OCI-M2 (cell line): ENCODE results near the gene BARD1.
"Not testable (repeated sequence)": the region's sequence is repeated elsewhere in the genome, so short reads cannot be mapped to it uniquely, and the experiment has no call there.

ENCODE experiments used
- DNase-seq: peaks from one replicate; lab custom pipeline; 2025; ENCODE audit not compliant: unreplicated experiment; lab: John Stamatoyannopoulos, UW

Gene BARD1

DNA sequence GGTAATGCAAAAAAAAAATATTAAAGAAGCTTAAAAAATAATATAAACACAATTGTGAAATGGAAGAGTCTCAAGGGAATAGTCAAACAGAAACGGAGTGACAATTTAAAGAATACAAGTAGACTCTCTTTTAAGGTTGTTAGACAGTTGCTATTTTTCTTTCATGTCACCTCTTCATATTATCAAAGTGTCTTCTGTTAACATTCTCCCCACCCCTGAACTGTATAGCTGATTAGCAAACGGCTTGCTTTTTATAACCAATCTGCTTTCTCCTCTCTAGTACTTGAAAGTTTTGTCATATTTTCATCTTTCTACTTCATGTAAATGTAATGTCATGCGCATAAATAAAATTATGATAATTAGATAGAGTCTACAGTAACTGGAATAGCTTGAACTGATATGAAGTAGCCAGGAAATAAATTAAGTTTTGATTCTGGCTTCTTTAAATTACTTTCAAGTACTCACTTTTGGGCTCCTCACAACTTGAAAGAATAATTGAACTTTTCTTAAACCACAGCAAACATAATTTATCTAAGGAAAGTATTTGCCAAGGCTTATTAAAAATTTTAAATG is 37.0 kb downstream of the BARD1 start:
- no peak for DNase-seq

DNA sequence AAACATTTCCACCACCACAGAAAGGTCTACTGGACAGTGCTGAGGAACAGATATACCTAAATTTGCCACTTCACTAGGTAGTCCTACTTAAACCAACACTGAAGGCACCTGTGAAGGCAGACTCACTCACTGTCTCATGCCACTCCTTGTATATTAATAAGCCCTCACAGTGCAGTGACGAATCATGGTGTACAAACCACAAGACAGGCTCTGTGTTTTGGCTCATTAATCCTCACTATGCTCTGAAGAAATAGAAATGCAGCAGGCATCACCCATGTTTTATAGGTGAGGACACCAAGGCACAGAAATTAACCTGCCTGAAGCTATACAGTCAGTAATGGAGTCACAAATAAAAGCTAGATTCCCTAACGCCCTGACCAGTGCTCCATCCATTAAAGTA is 44.3 kb downstream of the BARD1 start:
- DNase-seq: no peak

DNA sequence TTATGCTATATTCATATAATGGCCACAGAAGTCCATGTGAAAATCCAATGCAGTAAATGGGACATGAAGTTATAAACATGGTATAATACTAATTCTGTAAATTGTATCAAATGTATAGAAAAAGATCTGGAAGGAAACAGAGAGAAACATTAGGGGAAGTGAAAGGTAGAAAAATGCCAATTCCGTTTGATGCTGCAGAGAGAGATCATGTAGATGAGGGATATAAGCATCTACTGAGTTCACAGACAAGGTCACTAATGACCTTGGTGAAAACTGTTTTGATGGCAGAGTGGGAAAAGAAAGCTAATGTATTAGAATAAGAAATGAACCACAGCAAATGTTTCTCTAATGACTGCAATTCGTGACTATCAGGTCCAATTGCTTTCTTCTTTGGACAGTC is 56.0 kb downstream of the BARD1 start:
- DNase-seq: no peak

DNA sequence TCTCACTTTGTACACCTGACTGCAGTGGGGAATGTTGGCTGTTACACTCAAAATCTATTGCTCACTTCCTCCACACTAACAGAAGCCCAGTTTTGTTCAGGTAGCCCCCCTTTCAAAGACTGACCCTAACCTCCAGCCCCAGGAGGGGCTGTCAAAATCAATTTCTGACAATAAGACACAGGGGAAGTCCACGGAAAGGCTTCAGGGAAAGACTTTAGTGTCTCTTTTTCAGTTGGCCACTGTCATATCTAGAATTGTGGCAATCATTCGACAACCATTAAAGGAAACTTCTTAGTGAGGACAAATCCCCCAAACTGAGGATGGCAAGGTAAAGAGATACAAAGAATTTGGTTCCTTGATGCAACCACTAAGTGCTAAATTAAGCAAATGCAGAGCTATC is 59.0 kb downstream of the BARD1 start:
- DNase-seq: no peak

DNA sequence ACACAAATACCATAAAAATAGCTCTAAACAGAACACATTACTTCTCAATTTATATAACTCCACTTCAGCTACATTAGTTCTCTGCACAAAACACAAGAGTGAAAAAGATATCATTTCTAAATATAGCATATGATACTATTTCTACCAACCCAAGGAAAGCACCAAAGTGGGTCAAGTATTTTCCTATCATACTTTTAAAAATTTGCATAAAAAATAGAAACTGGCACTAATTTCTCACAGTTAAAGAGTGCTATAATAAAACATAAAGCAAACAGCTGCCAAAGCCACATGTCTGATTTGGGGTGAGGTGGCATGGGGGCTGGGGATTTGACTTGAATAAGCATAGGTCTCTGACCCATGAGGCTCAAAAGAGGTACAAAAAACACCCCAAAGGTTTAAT is 61.5 kb downstream of the BARD1 start:
- DNase-seq: no peak

DNA sequence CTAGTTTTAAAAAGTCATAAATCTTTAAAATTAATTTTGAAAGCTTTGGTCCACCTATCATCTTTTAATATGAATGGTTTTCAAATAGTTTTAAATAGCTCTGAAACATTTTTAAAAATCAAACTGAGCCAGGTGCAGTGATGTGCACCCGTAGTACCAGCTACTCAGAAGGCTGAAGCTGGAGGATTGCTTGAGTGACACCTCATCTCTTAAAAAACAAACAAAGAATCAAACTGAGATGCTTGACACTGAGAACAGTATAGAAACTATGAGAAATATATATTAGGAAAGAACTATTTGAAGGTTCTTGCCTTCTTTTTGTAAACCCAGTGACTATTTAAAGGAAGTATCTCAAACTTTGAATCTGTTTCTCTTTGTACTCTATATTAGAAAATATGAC is 67.4 kb downstream of the BARD1 start:
- no peak for DNase-seq

DNA sequence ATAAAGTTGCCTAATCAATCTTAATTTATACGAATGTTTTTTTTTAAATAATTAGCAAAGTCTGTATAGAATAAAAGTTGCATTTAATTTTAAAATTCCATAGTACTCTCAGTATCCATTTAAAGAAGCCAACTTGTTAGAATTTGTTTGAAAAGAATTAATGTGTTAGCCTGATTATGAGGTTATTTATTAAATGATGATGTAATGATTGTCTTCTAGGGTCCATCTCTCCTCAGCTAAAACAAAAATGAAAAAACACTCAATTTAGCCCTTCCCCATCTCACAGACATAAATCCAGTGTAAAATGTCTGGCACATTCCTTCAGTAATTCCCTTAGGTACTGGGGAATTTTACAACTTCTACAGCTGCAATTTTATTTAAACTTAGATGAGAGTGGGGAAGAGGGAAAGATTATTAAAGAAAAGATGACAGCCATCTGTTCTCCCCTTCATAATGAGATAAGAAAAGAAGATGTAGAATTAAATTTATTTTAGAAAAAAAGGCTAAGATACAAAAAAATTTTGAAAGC is 68.6 kb downstream of the BARD1 start:
- DNase-seq: no peak

DNA sequence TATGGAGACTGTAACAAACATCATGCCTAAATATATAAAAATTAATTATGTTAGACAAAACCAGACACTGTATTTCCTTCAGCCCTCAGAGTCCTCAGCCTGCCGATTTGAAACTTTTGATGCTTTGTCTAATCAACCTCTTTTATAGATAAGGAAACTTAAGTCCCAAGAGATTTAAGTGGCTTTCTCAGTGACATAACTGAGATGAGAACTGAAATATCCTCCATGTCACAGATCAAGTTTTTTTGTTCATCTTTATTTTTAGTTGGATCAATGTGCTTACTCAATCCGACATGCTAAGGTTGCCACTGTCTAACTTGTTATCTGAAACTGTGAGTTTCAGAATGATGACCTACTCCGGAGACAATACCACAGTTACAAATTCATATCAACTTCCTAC is 72.3 kb downstream of the BARD1 start:
- no peak for DNase-seq

DNA sequence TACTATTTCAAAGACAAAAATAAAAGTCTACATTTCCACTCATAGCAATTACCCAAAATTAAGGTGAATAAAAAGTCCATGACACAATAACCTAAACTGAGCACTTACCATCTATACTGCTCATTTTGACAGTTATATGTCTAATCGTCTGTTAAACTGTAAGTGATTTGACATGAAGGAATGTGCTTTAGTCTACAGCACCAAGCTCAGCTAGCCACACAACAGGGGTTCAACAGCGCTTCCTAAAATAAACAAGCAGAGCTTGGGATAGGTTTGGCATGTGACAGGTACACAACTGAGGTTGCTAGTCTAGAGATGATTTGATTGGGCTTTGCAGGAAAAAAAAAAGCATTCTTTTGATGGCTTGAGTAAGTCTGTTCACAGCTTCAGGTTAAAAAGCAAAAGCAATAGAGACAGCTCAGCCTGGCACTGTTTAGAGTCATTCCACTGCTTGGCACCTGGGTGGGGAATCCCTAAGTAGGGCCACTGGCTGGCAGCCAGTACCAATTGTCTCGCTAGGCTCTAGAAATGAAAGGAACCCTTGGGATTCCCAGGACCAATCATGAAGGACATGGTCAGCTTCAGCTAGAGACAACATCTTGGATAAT is 78.6 kb downstream of the BARD1 start:
- no peak for DNase-seq

DNA sequence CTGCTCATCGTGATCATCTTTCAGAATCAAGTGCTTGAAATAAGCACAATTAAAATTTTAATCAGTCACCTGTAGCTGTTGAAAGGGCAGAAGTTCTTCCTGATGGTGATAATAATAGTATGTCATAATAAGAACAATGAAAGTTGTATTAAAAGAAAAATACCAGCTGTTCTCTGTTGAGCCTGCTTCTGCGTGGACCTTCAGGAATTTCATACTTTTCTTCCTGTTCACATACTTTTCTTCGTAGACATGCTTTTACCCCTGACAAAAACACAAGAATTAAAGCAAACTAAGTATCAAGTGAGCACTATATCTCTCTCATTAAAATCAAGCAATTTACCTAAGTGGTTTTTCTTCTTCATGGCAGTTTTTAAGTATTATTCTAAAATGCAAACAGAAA is 79.2 kb downstream of the BARD1 start:
- DNase-seq: no peak

DNA sequence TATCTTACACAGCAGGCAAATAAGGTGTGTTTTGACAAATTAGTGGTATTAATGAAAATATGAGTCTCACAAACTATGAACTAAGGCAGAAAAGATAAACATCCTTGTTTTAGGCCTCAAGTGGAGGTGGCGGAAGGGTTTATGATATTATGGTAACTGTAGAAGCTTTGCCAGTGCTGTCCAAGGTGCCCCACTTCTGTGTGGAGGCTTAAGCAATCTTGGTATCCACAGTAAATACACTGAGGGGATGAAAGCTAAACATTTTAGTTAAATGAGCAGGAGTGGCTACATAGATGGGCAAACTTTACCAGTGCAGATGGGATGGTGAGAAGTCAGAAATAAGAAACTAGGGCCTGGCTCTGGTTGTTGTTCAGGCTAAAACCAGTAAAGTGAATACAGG is 84.7 kb downstream of the BARD1 start:
- DNase-seq: no peak

DNA sequence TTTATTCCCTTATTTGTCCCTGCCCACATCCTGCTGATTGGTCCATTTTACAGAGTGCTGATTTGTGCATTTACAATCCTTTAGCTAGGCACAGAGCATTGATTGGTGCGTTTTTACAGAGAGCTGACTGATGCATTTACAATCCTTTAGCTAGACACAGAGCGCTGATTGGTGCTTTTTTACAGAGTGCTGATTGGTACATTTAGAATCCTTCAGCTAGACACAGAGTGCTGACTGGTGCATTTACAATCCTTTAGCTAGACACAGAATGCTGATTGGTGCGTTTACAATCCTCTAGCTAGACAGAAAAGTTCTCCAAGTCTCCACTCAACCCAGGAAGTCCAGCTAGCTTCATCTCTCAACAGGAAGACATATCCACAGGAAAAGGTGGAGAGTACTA is 91.6 kb downstream of the BARD1 start:
- DNase-seq: not testable (repeated sequence)

DNA sequence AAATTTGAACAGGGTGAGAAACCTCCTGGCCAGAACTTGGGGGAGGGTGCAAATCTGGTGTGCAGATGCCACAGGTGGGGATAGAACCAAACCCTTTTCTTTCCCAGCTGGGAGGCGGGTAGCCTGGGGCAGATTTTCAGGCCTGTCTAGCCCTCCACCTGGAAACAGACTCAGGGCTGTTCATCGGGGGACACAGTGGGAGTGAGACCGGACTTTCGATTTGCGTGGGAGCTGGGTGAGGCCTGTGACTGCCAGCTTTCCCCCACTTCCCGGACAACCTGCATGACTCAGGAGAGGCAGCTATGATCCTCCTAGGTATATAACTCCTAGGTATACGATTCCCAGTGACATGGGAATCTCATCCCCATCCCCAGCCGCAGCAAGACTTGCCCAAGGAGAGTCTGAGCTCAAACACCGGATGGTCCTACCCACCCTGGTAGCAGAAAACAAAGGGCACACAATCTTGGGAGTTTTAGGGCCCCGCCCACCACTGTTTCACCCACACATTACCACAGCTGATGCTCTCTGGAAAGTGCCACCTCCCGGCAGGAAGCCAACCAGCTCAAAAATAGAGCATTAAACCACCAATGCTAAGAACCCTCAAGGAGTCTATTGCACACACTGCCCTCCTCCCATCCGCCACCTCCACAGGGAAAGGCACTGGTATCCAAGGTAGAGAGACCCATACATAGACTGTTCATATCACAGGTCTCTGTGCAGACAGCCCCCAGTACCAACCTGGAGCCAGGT is 92.5 kb downstream of the BARD1 start:
- no peak for DNase-seq

DNA sequence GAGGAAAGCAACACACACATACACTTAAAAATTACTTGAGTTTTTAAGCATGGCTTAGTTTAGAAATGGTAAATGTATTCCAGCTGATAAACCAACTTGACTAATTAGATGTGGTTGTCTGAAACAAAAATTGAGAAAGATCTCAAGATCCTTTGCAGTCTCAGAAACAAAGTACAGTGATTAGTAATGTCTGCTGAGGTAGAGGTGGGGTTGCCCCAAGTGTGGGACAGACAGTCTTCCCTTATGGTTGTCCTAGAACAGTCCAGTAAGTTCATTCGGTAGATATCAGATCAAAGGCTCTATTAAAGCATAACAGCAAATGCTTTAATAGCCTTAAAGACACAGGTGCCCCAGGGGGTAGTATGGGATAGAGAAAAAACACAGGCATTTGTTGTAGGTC is 94.5 kb downstream of the BARD1 start:
- DNase-seq: no peak

DNA sequence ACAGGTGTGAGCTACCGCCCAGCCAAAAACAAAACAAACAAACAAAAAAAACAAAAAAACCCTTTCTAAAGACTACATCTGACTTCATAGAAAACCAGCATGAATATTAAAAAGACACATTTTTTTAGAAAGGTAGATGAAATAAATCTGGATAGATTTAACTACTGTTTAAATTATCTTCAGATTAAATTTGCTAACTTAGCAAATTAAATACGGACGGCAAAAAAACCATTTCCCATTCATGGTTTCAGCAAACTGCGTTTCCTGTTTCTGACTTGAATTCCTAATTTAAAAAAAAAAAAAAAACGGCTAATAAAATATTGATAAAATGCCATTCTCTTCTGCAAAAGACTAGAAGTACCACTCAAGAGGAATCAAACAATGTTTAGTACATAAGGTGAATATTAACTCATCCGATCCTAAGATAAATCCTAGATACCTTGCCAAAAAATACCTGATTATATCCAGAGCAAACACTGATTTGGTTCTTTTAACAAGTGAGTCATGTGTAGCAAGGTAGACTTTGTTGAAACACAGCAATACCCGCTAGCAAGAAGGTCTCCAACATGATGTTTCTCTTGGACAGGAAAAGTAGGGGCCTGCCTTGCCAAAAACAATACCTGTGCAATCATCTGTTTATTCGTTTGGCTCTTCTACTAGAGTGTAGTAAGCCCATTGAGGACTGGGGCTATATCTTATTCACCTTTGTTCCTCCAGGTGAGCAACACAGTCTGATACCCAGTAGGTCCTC is 96.2 kb downstream of the BARD1 start:
- DNase-seq: no peak

DNA sequence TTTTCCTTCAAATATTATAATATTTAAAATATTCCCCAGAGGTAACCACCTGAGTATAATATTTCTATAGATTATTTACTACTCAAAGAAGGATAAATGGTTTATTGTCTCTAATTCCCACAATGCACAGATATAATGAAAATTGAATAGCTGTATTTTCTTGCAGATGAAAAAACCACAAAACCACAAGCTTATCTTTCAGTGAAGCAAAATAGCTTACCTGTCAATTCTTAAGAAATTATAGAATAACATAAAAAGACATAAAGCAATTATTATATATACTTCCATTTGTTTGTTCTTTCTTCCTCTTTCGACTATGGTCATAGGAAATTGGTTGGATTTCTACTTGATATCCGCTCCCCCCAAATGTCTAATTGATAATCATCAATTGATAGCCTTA is 98.8 kb downstream of the BARD1 start:
- DNase-seq: no peak

DNA sequence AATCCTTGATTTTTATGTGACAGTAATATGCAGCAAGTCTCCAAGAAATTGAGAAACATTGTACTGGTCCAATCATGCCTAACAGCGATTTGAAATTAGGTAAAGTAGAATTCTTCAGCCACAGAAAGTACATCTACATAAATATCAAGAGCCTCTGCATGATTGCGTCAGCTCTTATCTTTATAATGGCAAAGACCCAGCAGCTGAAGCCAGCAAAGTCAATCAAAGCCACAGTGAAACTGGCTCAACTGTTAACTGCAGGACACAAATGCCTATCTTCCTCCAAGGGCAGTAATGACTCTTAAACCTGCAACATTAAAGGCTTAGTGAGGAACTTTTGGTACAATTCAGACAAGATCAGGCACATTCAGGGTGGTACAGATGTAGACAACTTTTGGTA is 102.5 kb downstream of the BARD1 start:
- DNase-seq: no peak

DNA sequence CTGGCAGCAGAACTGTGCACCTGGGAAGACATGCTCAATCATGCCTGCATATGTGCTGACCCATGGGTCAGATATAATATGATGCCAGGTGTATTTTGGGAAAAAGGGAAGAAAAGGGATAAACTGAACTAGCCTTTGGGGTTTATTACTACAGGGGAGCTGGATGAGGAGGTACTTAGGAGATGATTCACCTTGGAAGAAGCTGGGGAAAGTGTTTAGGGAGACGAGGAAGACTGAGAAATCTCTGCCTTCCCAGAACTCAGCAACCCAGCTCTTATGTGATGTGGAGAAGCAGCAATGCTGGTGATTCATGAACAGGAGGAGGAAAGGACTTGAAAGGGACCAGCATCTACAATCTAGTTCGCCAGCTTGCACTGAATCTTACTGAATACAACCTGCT is 110.2 kb downstream of the BARD1 start:
- no peak for DNase-seq

DNA sequence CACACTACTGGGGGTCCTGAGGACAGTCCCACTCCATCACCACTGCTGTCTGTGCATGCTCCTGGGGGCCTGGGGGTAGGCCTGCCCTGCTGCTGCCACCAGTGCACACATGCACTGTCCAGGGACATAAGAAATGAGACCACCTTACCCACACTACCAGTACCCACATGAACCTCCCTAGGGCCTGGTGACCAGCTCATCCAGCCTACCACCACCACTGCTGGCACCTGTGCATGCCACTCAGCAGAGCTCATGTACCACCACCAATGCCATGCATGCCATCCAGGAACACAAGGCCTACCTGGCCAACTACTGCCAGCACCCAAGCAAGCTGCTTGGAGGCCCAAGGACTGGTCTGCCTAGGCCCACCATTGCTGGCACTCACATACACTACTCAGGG is 112.8 kb downstream of the BARD1 start:
- no peak for DNase-seq

DNA sequence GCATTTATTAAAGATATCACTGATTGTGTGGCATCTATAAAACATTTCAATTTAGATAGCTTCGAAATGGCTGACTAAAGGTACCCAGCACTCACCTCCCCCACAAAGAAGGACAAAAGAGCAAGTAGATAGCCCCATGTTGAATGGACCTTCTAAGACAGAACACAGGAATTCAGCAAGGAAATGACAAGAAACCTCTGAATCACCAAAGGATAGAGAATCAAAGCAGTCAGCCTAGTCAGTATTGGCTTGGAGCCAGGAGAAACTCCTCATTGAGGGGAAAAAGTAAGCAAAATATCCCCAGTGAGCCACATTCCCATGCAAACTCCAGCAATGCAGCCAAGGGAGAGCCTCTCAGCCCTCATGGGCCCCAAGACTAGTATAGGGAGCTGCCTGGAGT is 113.7 kb downstream of the BARD1 start:
- DNase-seq: no peak

DNA sequence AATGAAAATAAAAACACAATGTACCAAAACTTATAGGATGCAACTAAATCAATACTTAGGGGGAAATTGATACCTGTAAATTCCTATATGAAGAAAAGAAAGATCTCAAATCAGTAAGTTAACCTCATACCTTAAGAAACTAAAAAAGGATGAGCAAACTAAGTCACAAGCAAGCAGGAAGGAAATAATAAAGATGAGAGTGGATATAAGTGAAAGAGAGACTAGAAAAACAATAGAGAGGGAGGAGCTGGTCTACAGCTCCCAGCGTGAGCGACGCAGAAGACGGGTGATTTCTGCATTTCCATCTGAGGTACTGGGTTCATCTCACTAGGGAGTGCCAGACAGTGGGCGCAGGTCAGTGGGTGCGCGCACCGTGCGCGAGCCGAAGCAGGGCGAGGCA is 125.9 kb downstream of the BARD1 start:
- not testable (repeated sequence) for DNase-seq

DNA sequence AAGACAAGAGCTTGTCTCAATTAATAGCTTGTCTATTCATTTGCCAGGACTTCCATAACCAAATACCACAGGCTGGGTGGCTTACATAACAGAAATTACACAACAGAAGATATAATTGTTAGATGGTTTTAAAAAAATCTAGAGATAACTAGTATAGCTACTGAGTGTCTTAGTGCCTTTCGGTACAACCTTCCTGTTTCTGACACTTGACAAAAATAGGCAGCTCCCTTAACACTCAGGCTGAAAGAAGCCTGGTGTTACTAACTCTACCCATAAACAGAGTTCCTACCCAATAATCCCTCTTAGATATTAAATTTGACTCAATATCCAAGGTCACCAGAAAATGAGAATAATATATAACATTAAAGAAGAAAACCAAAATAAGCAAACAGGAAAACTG is 129.7 kb downstream of the BARD1 start:
- DNase-seq: no peak
